ENCODE measurements around the gene KCNJ13.

KCNJ13 gene

DNA sequence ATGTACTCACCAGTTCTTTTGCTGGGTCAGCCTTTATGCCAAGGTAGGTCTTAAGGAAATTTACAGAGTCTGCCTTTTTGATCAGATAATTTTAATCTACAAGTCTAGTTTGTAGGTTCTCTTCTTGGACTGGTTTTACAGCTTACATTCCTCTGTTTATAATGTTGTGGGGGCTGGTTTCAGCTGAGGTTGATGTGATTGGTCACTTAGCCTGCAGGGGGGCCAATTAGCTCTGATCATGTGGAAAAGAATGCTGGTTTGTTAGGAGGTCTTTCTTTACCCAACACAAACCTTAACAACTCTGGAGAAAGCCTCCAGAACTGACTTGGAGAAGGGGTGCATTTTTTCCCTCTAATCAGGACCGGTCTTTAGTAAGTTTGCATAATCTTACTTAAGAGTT is at the start of gene KCNJ13:
KCNJ13 (minus strand) TSS at position 131 of the 400 bp plus-strand sequence. CDS start 5,203 bp downstream, outside the sequence.
- DNase-seq: no peak

GRCh38 chr2:232817756-232818155 is 41.4 kb upstream of the KCNJ13 start:
- DNase-seq: no peak

DNA sequence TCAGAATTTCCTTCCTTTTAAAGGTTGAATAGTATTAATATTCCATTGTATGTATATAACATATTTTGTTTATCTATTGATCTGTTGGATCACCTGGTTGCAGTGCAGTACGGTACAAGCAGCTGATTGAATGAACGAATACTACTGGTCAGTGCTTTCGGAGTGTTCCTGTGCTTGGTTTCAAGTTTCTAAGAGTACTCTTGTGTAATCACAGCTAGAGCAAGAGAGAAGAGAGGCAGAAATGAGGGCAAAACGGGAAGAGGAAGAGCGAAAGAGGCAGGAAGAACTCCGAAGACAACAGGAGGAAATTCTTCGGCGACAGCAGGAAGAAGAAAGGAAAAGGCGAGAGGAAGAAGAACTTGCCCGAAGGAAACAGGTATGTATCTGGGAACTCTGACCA is 40.3 kb upstream of the KCNJ13 start:
- DNase-seq: no peak

GRCh38 chr2:232815569-232815968 is 39.2 kb upstream of the KCNJ13 start:
- DNase-seq: no peak

DNA sequence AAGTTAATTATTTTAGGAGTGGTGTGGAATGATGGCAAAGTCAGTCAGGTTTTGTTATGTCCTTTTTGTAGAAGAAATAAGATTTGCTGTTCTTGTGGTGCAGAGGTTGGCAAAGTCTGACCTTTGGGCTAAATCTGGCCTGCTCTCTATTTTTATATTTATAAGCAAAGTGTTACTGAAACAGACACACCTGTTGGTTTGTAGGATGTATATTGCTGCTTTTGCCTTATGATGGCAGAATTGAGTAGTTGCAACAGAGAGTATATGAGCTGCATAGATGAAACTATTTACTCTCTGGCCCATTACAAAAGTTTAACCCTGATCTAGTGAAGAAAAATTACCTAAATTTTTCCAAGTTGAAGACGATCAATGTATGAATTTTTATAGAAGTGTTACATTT is 34.1 kb upstream of the KCNJ13 start:
- DNase-seq: no peak

DNA sequence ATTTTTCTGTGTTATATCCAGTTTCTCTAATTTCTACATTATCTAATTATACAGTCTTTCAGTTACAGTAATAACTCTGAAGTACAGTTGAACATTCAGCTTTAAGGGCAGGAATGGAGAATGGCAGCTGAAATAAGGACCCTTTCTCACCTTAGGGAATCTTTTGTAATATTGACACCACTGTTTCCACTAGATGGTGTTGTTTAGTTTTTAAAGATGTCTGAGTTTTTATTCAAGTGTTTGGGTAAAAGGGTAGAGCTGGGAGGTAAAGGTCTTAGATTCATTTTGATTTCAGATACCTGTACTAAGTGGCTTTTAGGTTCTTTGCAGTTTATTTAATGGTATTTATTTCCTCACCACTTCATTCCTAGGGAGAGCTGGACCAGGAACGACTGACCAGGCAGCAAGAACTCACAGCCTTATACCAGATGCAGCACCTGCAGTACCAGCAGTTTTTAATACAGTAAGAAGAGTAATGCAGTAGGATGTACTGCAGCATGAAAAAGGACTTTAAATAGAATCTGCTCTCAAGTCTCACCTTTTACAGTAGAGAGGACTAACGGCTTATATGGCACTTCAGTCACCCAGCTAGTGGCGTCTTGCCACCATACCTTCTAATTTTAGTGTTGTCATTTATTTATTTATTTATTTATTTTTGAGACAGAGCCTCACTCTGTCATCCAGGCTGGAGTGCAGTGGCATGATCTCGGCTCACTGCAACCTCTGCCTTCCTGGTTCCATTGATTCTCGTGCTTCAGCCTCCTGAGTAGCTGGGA is 33.2 kb upstream of the KCNJ13 start:
- DNase-seq: no peak

- no peak for DNase-seq
These were observed 25.7 kb upstream of the KCNJ13 start for GRCh38 chr2:232802091-232802490.

DNA sequence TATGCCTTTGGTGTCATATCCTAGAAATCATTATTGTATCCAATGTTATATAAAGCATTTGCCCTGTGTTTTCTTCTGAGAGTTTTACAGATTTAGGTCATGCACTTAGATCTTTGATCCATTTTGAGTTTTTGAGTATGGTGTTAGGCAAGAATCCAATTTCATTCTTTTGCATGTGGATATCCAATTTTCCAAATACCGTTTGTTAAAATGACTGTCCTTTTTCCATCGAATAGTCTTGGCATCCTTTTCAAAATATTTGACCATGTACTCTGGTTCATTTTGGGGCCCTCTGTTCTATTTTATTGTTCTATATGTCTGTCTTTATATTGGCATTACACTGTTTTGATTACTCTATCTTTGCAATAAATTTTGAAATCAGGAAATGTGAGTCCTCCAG is 23.8 kb upstream of the KCNJ13 start:
- DNase-seq: no peak

DNA sequence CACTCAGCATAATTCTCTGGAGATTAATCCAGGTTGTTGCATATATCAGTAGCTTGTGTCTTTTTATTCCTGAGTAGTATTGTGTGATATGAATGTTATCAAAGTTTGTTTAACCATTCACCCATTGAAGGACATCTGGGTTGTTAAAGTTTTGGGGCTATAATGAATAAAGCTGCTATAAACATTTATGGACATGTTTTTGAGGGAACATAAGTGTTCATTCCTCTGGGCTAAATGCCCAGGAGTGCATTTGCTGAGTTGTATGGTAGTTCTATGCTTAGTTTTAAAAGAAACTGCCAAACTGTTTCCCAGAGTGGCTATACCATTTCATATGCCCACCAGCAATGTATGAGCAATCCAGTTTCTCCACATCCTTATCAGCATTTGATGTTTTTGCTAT is 21.8 kb upstream of the KCNJ13 start:
- DNase-seq: no peak

- DNase-seq: no peak
These were observed 19.6 kb upstream of the KCNJ13 start for GRCh38 chr2:232795920-232796319.

- DNase-seq: no peak
These were observed 18.6 kb upstream of the KCNJ13 start for GRCh38 chr2:232794981-232795380.

GRCh38 chr2:232793271-232793670 is 16.9 kb upstream of the KCNJ13 start:
- DNase-seq: no peak

GRCh38 chr2:232791518-232791917 is 15.2 kb upstream of the KCNJ13 start:
- no peak for DNase-seq

GRCh38 chr2:232789082-232789481 is 12.7 kb upstream of the KCNJ13 start:
- DNase-seq: no peak

DNA sequence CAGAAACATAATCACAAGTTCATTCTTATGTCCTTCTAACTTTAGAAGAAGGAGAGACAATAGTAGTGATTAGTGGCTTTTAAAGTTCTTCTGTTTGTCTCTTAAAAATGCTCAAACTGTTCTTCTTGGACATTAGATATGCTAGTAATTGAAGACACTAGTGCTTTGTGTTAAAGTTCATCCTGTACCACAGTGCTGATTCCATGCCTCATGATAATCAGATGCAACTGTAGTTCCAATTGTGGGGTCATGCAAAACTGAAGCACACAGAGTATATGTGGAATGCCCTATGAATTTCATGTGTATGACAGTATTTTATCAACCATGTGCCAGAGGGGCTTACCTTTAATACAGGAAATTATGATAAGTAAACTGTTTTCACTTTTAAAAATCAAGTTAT is 11.4 kb upstream of the KCNJ13 start:
- DNase-seq: no peak

DNA sequence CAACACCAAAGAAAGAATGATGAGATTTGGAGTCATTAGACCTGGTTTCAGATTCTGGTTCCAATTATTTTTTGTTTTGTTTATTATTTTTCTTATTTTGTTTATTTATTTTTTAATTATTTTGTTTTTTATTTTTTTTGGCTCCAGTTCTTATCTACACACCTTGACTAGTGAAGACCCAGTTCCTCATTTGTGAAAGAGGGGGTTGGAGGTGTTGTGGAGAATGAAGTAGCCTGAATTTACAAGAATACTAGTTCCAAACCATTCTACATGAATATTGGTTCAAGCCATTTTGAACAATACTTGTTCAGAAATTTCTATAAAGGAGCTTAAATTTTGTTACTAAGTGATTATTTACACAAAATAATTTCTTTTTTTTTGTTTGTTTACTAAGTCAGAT is 6.9 kb upstream of the KCNJ13 start:
- DNase-seq: no peak

DNA sequence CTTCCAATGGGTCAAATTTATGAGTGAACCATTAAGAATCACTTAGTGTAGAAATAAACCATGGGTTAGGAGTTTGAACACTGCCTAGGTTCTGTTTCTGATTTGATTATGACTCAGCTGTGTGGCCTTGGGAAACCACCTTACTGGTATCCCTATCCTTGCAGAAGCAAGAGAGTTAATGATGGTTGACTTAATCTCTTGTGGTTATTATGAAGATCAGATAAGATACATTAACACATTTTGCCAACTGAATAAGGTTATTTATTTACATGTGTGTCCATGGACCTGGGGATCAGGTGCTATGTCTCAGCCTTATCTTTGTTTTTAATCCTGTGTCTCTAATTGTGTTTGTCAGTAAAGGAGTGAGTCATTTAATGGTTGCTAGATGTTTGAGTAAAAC is 5.4 kb upstream of the KCNJ13 start:
- DNase-seq: no peak

GRCh38 chr2:232779934-232780333 is 3.6 kb upstream of the KCNJ13 start:
- no peak for DNase-seq

DNA sequence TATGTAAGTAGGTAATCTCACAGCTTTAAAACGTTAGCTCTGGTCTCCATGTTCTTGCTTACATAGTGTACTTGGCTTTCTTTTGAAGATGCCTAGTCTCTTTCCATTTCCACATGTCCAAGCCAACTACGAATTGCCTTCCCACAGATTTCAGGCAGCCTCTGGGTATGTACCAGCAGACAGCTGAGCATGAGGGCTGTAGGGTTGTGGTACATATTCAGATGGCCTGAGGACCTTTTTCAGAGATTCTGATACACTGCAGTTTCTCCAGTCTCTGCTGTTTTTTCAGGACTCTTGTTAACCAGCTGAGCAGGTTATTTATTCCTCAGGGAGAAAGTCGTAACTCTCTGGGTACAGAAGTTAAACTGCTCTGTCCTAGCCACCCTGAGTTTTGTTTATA is 3.1 kb upstream of the KCNJ13 start:
- no peak for DNase-seq

GRCh38 chr2:232777276-232777675 is 911 bp upstream of the KCNJ13 start:
- no peak for DNase-seq

GRCh38 chr2:232773815-232774214 is 2.5 kb downstream of the KCNJ13 start:
- no peak for DNase-seq

DNA sequence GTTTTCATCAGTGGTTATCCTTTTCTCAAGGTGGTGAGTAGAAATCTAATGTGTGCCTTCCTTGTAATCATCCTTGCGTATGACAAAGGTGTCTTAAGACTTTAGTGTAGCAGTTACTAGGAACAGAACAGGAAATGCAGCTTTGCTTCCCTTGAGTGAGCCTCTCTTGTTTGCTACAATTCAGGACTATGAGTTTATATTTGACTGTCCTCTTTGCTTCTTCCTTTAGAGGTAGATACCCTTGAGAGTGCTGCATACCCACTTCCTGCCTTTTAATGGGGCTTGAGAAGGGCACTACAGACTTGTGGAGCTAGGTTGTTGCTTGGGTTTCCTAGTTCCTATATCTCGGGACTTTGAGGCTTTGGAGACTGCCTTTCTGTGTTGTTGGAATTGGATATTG is 3.8 kb downstream of the KCNJ13 start:
- no peak for DNase-seq

DNA sequence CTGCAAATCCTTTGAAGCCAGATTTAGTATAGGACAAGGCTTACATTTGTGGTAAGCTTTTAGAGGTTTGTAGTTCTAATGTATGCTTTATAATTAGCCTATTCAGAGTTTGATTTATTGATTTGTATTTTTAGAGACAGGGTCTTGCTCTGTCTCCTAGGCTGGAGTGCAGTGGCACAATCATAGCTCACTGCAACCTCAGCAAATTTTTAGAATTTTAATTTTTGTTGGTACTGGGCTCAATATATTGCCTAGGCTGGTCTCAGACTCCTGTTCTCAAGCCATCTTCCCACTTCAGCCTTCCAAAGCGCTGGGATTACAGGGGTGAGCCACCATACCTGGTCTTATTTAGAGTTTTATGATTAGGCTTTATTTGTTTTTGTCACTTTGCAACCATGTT is 4.5 kb downstream of the KCNJ13 start:
- DNase-seq: no peak

DNA sequence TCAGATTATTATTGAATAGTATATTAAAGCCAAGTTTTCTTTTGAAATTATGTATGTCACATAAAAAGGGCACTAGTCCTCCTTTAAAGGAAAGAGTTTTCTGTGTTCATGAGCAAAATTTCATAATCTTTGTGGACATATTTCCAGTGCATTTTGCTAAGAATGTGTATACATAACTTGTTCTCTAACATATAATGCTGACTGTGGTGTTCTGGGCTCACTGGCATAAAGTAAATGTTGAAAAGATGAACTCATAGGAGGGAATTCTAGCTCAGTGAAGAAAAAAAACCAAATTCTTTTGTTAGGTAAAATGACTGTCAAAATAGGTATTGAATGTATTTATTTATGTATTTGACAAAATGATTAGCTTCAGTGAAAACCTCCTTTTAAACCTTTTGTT is 6.2 kb downstream of the KCNJ13 start:
- DNase-seq: no peak

- no peak for DNase-seq
These were observed 8.5 kb downstream of the KCNJ13 start for GRCh38 chr2:232767866-232768265.

Data from NCI-H1048 (cell line).